IPS-18c (cell line): Measurements from ENCODE around the gene IMMP2L.
"Not testable (repeated sequence)": the region's sequence is repeated elsewhere in the genome, so short reads cannot be mapped to it uniquely, and the experiment has no call there.

ENCODE experiments used
- H3K4me3 ChIP-seq: 2 replicates; pipeline ENCODE4 v1.7.0; 2013; ENCODE audit warnings: low read depth, mild to moderate bottlenecking, low read length, moderate library complexity; ENCODE audit not compliant: insufficient read depth
- H3K9me3 ChIP-seq: one replicate; pipeline ENCODE4 v1.6.1; 2013; ENCODE audit warnings: mild to moderate bottlenecking, low read length, moderate library complexity; ENCODE audit not compliant: control insufficient read depth, insufficient read depth

IMMP2L gene

GRCh38 chr7:111290419-111290818 lies 271.9 kb downstream of the IMMP2L start:
- no peak overlapping the region for H3K4me3 ChIP-seq
- no peaks in the 10 kb centered on the region for H3K9me3 ChIP-seq

GRCh38 chr7:111288441-111288840 lies 273.9 kb downstream of the IMMP2L start:
- H3K9me3 ChIP-seq, H3K4me3 ChIP-seq: not testable (repeated sequence)

DNA sequence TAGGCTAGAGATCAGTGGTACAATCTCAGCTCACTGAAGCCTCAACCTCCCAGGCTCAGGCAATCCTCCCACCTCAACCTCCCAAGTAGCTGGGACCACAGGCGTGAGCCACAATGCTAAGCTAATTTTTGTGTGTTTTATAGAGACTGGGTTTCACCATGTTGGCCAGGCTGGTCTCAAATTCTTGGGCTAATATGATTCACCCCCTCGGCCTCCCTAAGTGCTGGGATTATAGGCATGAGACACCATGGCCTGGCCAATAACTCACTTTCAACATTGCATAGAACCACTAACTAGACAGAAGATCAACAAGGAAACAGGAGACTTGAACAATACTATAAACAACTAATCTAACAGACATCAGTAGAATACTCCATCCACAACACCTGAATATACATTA lies 279.7 kb downstream of the IMMP2L start:
- no peaks in the 10 kb centered on the region for H3K9me3 ChIP-seq
- no peak overlapping the region for H3K4me3 ChIP-seq

- no peaks in the 10 kb centered on the region for H3K9me3 ChIP-seq
- H3K4me3 ChIP-seq: no peak overlapping the region
Measured at GRCh38 chr7:111274857-111275256, 287.4 kb downstream of the IMMP2L start.

DNA sequence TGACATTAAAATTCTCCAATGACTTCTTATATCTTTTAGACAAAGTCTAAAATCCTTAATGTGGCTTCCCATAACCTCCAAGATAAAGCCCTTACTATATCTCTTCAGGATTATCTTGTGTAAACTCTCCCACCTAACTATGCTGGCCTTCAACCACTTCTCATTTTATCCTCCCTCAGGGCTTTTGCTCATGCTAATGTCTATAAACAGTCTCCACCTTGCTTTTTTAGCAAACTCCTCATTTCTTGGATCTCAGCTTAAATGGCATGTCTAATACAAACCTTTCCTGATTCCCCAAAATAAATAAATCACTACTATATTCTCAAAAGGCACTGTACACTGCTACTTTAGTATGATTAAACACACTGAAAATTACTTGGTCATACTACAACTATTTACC lies 290.2 kb downstream of the IMMP2L start:
- Histone ChIP-seq H3K9me3 (no peaks in the 10 kb centered on the region), H3K4me3 (no peak overlapping the region)

- H3K4me3 ChIP-seq, H3K9me3 ChIP-seq: not testable (repeated sequence)
Measured at GRCh38 chr7:111270794-111271193, 291.5 kb downstream of the IMMP2L start.

- no peak overlapping the region for H3K4me3 ChIP-seq
- no peaks in the 10 kb centered on the region for H3K9me3 ChIP-seq
Measured at GRCh38 chr7:111268941-111269340, 293.4 kb downstream of the IMMP2L start.

DNA sequence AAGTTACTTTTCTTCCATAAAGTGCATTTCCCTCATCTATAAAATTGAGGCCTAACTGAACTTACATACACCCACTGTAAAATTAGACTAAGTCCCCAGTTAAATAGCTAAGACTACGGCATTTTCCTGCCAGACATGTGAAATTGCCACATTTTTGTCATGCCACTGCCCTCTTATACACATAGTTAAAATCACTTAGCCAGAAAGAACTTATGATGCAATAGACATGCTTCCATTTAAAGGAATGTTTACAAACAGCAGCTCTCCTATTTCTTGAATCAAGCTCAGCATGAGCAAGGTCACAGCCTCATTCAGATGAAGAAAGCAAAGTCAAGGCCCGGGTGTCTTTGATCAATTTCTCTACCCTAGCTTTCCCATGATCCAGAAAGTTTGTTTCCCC lies 295.7 kb downstream of the IMMP2L start:
- no peaks in the 10 kb centered on the region for H3K9me3 ChIP-seq
- H3K4me3 ChIP-seq: no peak overlapping the region

- Histone ChIP-seq H3K4me3 (no peak overlapping the region), H3K9me3 (no peaks in the 10 kb centered on the region)
Measured at GRCh38 chr7:111265394-111265793, 296.9 kb downstream of the IMMP2L start.

GRCh38 chr7:111264981-111265380 lies 297.3 kb downstream of the IMMP2L start:
- no peaks in the 10 kb centered on the region for H3K9me3 ChIP-seq
- H3K4me3 ChIP-seq: no peak overlapping the region

DNA sequence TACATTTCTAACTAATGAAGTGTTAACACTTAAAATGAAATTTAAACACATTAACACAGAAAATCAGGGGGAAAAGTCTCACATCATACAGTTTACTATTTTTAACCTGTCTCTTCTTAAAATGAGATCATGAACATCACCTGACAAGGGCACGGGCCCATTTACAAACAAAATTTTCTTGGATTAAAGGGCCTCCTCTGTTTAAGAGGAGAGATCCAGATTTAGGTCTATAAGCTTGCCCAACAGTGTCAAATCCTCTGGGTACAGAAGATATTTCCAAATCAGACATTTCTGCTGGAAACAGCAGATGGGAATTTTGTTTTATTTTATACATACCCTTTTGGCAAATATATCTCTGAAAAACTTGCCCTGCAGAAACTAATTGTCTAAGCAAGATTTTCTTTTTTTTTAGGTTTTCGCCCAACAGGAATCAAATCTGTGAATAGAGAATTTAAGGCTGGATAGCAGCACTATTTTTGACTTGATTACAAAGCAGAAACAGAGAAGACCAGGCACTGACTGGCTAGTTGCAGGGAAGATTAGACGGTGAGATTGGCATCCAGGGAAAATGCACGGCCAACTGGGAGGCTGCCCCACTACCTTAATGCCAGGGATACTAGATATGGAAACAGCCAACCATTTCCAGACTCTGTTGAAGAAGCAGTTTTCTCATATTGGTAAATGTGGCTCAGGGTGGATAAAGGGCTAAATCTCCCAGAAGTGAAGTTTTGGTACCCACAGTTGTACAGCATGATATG lies 298.0 kb downstream of the IMMP2L start:
- Histone ChIP-seq H3K9me3 (no peaks in the 10 kb centered on the region), H3K4me3 (no peak overlapping the region)

- H3K9me3 ChIP-seq: no peaks in the 10 kb centered on the region
- H3K4me3 ChIP-seq: no peak overlapping the region
Measured at GRCh38 chr7:111262293-111263116, 299.8 kb downstream of the IMMP2L start.

DNA sequence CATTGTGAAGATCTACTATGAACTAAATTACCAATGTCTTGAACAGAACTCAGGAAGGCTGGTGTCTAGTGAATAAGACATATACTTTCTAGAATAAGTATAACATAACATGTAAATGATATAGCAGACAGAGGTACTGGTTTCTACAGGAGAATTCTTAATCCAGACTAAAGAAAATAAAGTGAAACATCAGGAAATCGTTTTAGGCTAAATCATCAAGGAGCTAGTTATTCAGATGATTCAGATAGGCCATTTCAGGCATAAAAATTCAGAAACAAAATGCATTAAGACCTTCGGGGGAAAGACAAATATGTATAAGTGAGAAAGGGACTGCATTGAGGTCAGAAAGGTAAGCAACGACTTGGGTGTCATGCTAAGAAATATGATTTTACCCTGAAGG lies 300.8 kb downstream of the IMMP2L start:
- no peaks in the 10 kb centered on the region for H3K9me3 ChIP-seq

GRCh38 chr7:111259991-111260390 lies 302.3 kb downstream of the IMMP2L start:
- Histone ChIP-seq H3K4me3 (no peak overlapping the region), H3K9me3 (no peaks in the 10 kb centered on the region)

More for the DNA sequence above, 300.8 kb downstream of the IMMP2L start:
- H3K4me3 ChIP-seq: no peak overlapping the region

DNA sequence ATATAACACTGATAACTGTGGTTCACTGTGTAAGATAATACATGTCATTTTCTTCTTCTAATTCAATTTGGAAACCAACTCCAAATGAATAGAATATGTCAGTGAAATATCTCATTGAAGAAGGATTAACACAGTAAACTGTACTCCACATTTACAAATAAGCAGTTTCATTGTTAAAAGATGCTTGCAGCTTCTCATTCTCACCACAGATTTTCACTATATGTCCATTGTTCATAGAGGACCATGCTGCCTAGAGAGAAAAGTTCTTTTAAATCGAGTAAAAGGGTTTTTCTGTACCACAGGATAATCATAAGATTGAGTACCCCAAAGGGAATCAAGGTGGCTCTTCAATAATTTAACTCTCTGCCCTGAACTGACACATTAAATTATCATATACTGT lies 305.9 kb downstream of the IMMP2L start:
- H3K4me3 ChIP-seq: no peak overlapping the region
- H3K9me3 ChIP-seq: no peaks in the 10 kb centered on the region

GRCh38 chr7:111255576-111255975 lies 306.7 kb downstream of the IMMP2L start:
- Histone ChIP-seq H3K9me3 (no peaks in the 10 kb centered on the region), H3K4me3 (no peak overlapping the region)

- not testable (repeated sequence) for H3K4me3 ChIP-seq, H3K9me3 ChIP-seq
Measured at GRCh38 chr7:111251365-111251764, 310.9 kb downstream of the IMMP2L start.

- H3K4me3 ChIP-seq, H3K9me3 ChIP-seq: not testable (repeated sequence)
Measured at GRCh38 chr7:111249807-111250206, 312.5 kb downstream of the IMMP2L start.
